HG03108 (cell line): ENCODE measurements around the gene ARVCF.
"Not testable (repeated sequence)": the region's sequence is repeated elsewhere in the genome, so short reads cannot be mapped to it uniquely, and the experiment has no call there.

Experiments
- ATAC-seq: cut with Tn5 transposase; IDR thresholded peaks from one replicate; pipeline ENCODE4 v1.9.1; 2021; ENCODE audit warnings: moderate library complexity; ENCODE audit not compliant: unreplicated experiment

Gene ARVCF

GRCh38 chr22:19941365-19942082, 75.1 kb downstream of the ARVCF start, which contains the start of the genes COMT and TXNRD2:
Gene COMT (plus strand): TSS chr22:19941772. CDS start chr22:19962527, 20,755 bp downstream.
Gene TXNRD2 (minus strand): TSS chr22:19941818. CDS start chr22:19941803, 15 bp downstream.
- no peak for ATAC-seq

- no peak for ATAC-seq
Measured at GRCh38 chr22:19940536-19941364, 75.9 kb downstream of the ARVCF start.

DNA sequence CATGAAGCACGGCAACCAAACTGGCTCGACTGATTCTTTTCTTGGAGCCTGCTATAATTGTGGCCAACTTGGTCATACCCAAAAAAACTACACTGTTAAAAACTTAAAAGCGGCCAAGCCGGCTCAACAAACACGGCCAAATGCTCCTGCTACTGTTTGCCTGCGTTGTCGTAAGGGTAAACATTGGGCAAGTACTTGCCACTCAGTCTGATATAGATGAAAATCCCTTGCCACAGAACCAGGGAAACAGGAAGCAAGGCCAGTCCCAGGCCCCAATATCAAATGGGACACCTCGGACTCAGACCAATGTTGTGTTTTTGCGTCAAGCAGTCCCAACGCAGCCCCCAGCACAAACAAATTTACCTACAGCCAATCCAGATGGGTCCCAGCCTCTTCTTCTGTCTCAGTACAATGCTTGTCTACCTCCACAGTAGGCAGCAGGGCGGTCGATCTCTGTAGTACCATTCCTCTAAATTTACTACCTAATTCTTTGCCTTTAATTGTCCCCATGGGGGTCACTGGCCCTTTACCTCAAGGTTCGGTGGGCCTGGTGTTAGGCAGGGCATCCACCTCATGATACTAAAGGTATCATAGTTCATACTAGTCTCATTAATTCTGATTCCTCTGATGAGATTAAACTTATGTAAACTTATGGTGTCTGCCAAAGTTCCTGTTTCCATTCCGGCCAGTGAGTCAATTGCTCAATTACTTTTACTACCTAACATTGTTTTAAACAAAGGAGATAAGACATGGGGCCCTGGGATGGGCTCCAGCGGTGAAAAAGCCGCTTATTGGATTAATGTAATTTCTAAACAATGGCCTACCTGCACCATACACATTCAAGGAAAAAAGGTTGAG, 78.8 kb downstream of the ARVCF start:
- no peak for ATAC-seq

DNA sequence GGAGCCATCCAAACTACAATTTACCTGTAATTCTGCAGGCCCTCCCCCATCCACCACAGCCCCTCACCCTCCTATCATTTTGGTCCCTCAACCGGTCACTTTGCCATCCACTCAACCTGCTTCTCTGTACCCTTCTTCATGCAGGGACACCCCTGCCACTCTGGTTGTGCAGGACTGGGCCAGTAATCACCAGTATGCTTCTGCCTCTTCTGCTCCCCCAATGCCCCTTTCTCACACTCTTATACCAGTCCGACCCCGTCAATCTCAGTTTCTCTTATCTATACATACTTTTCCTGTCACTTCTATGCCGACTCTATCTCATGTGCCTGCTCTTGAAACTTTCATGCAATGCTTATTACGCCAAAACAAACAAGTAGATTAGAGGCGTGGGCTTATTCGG, 80.1 kb downstream of the ARVCF start:
- no peak for ATAC-seq

DNA sequence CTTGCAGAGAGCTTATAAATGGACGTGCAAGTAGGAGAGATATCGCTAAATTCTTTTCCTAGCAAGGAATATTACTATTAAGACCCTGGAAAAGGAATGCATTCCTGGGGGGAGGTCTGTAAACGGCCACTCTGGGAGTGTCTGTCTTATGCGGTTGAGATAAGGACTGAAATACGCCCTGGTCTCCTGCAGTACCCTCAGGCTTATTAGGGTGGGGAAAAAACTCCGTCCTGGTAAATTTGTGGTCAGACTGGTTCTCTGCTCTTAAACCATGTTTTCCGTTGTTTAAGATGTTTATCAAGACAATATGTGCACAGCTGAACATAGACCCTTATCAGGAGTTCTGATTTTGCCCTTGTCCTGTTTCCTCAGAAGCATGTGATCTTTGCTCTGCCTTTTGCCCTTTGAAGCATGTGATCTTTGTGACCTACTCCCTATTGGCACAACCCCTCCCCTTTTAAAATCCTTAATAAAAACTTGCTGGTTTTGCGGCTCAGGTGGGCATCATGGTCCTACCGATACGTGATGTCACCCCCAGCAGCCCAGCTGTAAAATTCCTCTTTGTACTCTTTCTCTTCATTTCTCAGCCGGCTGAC, 81.4 kb downstream of the ARVCF start:
- not testable (repeated sequence) for ATAC-seq

GRCh38 chr22:19933341-19934241, 83.0 kb downstream of the ARVCF start:
- no peak for ATAC-seq

DNA sequence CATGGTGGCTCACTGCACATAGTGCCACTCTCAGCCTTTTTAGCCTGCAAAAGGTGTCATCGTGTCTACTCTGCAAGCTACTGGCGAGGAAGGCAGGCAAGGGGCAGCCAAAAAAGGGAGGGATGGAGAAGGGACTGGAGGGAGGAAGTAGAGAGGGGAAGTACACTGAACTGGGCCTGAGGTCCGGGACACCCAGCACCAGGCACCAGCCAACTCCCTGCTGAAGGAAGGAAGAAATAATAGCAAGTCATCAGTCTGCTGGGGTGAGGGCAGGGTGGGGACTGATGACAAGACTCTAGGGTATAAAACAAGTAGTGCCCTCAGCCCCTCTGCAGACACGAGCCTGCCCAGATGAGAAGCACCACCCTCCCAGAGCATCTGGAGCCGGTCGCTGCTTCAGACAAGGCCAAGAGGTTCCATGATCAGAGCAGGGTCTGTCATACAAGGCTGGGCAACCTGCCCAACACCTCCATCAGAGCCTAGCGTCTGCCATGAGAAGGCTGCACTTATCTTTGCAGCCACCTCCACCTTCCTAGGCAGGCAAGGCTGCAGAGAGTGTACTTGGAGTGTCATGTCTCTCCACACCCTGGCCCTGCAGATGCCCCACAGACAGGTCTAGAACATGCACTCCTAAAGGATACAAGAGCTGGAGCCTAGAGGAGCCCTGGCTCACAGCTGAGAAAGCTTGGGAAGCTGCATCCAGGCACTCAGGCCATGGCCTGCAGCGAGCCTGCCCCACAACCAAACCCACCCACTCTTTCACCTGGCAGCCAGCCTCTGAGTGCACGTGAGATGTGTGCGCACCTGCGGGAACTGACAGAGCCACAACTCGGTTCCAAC, 84.0 kb downstream of the ARVCF start:
- ATAC-seq, result no peak

DNA sequence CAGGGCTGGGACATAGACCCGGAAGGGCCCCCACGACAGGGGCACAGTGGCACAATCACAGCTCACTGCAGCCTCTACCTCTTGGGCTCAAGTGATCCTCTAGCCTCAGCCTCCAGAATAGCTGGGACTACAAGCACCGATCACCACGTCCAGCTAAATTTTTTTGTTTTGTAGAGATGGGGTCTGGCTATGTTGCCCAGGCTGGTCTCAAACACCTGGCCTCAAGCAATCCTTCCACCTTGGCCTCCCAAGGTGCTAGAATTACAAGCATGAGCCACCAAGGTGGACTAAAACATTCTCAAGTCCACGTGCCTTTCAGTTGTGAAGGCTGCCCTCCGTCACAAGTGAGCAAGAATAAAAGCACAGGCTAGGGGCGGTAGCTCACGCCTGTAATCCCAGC, 85.1 kb downstream of the ARVCF start:
- ATAC-seq, result no peak

GRCh38 chr22:19930551-19931486, 85.8 kb downstream of the ARVCF start:
- ATAC-seq, result no peak

DNA sequence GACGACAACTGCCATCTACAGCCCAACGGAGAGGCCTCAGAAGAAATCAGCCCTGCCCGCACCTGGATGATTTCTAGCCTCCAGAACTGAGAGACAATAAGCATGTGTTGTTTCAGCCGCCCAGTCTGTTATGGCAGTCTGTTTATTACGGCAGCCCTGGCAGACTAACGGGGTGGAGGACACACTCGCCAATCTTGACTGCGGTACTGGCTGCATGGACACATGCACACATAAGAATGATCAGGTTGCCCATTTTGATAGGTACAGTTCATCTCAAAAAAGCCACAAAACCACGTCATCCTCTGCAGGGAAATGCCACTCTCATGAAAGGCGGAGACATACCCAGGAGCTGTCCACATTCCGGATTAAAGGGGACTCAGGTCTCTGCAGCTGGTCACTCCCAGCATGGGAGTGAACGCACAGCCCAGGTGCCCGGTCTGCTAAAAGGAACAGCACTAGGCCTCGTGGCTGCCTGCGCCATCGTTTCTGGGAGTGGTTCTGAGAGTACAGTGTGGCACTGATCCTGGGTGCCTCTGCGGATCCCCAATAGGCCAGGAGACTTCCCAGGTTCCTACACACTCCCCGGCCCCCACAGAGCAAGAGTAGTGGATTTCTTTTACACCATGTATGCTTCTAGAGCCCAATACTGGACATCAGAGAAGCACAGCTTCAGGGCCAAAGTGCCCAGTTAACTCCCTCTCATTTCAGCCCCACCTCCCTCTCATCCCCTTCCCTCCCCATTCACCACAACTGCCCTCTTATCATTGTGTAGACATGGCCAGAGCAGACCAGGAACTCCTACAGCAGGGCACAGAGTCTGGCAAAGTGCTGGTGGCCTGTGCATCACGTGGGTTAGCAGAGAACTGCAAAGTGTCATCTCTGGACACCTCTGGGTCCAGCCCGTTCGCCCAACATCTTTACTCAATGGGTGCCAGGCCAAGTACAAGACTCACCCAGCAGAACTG, 86.8 kb downstream of the ARVCF start:
- ATAC-seq, result no peak

GRCh38 chr22:19928207-19928606, 88.4 kb downstream of the ARVCF start:
- ATAC-seq, result no peak

- no peak for ATAC-seq
Measured at GRCh38 chr22:19927696-19928095, 88.9 kb downstream of the ARVCF start.

GRCh38 chr22:19926028-19926427, 90.6 kb downstream of the ARVCF start:
- not testable (repeated sequence) for ATAC-seq

GRCh38 chr22:19923914-19924513, 92.6 kb downstream of the ARVCF start:
- ATAC-seq, result no peak

GRCh38 chr22:19921544-19922081, 95.0 kb downstream of the ARVCF start:
- ATAC-seq, result no peak
